Measurements from ENCODE around the gene EI24. TPM values are rescaled to one million over a fixed set of nuclear protein-coding genes. Genes with fewer than 3 reads are reported as not detected.
"Not testable (repeated sequence)": the region's sequence is repeated elsewhere in the genome, so short reads cannot be mapped to it uniquely, and the experiment has no call there.

Gene EI24
- total and polyA plus RNA-seq, 2 donors from 2014 or later, result 63.3 to 69.1 TPM

DNA sequence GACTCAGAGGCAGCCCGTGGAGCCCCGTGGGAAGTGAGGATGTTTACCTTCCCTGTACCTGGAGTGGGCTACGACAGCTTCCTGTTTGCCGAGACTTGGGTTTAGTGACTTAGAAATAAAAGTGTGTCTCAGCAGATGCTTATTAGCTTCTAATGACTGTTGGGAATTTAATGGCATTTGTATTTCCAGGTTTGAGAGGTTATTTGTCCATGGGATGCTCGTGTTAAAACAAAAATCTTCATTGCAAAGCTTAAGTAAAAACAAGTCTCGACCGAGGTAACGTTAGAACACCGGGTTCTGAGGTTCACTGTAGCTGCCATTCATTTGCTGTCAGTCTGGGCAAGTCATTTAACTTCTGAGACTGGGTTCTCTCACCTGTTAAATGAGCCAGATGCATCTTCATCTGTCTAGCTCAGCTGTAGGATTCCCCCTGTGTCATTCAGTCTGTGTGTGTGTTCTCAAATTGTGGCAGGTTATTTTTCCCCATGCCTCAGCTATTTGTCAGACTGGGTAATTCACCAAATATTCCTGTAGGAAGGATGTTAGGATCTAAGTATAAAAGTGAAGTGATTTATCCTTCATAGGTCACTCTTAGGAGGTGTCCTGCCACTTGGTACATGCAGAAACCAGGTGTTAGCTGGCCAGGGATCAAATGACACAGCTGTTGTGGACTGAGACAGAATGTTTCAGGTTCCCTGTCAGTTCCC, 791 bp downstream of the EI24 start:
- Histone ChIP-seq H3K9ac (ENCODE audit: low read length in 3 of 3) (peak overlapping the region; percentile 86 to 95 (median 92)), H3K36me3 (ENCODE audit: control insufficient read depth in 2 of 3, insufficient read depth in 3 of 3, low read length in 3 of 3) (peaks cover 3 to 9% (median 8%) of the 10 kb centered on the region in 3 donors), H3K4me3 (ENCODE audit: low read length in 3 of 3) (peak overlapping the region; percentile 77 to 94 (median 93)), H3K27ac (ENCODE audit: low read depth in 2 of 2, low read length in 2 of 2) (peak overlapping the region; percentile 48 to 75), H3K9me3 (ENCODE audit: control insufficient read depth in 2 of 3, insufficient read depth in 1 of 3, low read length in 3 of 3) (no peaks in the 10 kb centered on the region), H3K27me3 (ENCODE audit: control insufficient read depth, insufficient read depth, low read length) (no peaks in the 10 kb centered on the region), H3K4me1 (ENCODE audit: control insufficient read depth in 2 of 3, insufficient read depth in 2 of 3, low read depth in 1 of 3, low read length in 3 of 3) (peaks cover 0 to 7% (median 3%) of the 10 kb centered on the region in 3 donors)
- TF ChIP-seq, protein P1, sequence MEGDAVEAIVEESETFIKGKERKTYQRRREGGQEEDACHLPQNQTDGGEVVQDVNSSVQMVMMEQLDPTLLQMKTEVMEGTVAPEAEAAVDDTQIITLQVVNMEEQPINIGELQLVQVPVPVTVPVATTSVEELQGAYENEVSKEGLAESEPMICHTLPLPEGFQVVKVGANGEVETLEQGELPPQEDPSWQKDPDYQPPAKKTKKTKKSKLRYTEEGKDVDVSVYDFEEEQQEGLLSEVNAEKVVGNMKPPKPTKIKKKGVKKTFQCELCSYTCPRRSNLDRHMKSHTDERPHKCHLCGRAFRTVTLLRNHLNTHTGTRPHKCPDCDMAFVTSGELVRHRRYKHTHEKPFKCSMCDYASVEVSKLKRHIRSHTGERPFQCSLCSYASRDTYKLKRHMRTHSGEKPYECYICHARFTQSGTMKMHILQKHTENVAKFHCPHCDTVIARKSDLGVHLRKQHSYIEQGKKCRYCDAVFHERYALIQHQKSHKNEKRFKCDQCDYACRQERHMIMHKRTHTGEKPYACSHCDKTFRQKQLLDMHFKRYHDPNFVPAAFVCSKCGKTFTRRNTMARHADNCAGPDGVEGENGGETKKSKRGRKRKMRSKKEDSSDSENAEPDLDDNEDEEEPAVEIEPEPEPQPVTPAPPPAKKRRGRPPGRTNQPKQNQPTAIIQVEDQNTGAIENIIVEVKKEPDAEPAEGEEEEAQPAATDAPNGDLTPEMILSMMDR (IDR thresholded peaks at IDR 0.05; ENCODE audit: borderline replicate concordance, extremely low read depth, insufficient read depth), result no peak
- DNase-seq (peak in 3 of 5 donors; percentile 26 to 59 (median 56)), FAIRE-seq (no peak)
- intact Hi-C loops (cut with DNase I), result no loop called here

DNA sequence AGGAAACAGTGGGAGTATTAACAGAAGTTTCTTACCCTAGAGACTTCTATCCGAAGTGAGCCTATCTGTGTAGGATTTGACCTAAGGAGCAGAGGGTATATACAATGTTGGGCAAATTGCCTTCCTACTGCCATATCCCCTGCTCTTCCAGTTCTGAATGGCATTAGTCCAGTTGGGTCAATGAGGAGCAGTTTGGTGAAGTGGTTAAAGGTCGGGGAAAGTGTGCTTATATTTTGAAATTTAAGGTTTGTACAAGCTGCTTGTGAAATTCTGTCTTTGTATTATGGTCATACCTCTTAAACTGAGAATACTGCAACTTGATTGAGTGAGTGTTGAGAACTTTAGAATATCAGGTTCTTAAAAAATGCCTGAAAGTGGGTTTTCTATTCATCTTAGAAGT, 1.7 kb downstream of the EI24 start:
- Histone ChIP-seq H3K9ac (ENCODE audit: low read length in 3 of 3) (no peak overlapping the region), H3K36me3 (ENCODE audit: control insufficient read depth in 2 of 3, insufficient read depth in 3 of 3, low read length in 3 of 3) (peaks cover 5 to 15% (median 12%) of the 10 kb centered on the region in 3 donors), H3K4me3 (ENCODE audit: low read length in 3 of 3) (no peak overlapping the region), H3K27me3 (ENCODE audit: control insufficient read depth, insufficient read depth, low read length) (no peaks in the 10 kb centered on the region), H3K27ac (ENCODE audit: low read depth in 2 of 2, low read length in 2 of 2) (no peak overlapping the region), H3K4me1 (ENCODE audit: control insufficient read depth in 2 of 3, insufficient read depth in 2 of 3, low read depth in 1 of 3, low read length in 3 of 3) (peaks cover 0 to 7% (median 3%) of the 10 kb centered on the region in 3 donors), H3K9me3 (ENCODE audit: control insufficient read depth in 2 of 3, insufficient read depth in 1 of 3, low read length in 3 of 3) (no peaks in the 10 kb centered on the region)
- intact Hi-C loops (cut with DNase I), result no loop called here
- TF ChIP-seq, protein P1 (IDR thresholded peaks at IDR 0.05; ENCODE audit: borderline replicate concordance, extremely low read depth, insufficient read depth), result no peak
- no peak for DNase-seq
- FAIRE-seq, result no peak

DNA sequence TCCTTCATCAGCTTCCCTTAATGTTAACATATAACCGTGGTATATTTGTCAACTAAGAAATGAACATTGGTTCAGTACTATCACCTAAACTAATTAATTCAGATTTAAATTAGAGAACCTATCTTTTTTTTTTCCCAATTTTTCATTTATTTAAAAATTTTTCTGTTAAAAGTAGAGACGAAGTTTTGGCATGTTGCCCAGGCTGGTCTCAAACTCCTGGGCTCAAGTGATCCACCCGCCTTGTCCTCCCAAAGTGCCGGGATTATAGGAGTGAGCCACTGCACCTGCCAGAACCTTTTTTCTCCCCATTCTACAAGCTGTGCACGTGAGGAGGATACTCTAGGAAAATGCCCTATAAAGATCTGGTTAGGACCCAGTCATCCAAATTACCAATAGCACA, 3.6 kb downstream of the EI24 start:
- no peaks in the 10 kb centered on the region for H3K27me3 ChIP-seq (ENCODE audit: control insufficient read depth, insufficient read depth, low read length)
- H3K9ac ChIP-seq (ENCODE audit: low read length in 3 of 3), result no peak overlapping the region
- TF ChIP-seq, protein P1 (IDR thresholded peaks at IDR 0.05; ENCODE audit: borderline replicate concordance, extremely low read depth, insufficient read depth), result no peak
- no peak overlapping the region for H3K4me3 ChIP-seq (ENCODE audit: low read length in 3 of 3)
- no peak for DNase-seq
- H3K4me1 ChIP-seq (ENCODE audit: control insufficient read depth in 2 of 3, insufficient read depth in 2 of 3, low read depth in 1 of 3, low read length in 3 of 3), result peaks cover 0 to 7% (median 3%) of the 10 kb centered on the region in 3 donors
- no peak overlapping the region for H3K27ac ChIP-seq (ENCODE audit: low read depth in 2 of 2, low read length in 2 of 2)
- no peaks in the 10 kb centered on the region for H3K9me3 ChIP-seq (ENCODE audit: control insufficient read depth in 2 of 3, insufficient read depth in 1 of 3, low read length in 3 of 3)
- H3K36me3 ChIP-seq (ENCODE audit: control insufficient read depth in 2 of 3, insufficient read depth in 3 of 3, low read length in 3 of 3), result peaks cover 5 to 29% (median 24%) of the 10 kb centered on the region in 3 donors
- FAIRE-seq, result no peak
- intact Hi-C loops (cut with DNase I), result no loop called here

DNA sequence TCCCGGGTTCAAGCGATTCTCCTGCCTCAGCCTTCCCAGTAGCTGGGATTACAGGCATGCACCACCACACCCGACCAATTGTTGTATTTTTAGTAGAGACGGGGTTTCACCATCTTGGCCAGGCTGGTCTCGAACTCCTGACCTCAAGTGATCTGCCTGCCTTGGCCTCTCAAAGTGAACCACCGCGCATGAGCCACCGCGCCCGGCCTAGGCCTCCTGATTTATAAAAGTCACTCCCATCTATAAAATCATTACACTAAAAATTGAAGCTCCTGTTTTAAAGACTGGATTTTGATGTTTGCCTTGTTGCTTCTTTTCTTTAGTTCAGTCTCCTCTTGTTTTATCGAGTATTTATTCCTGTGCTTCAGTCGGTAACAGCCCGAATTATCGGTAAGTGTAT, 7.9 kb downstream of the EI24 start:
- H3K27me3 ChIP-seq (ENCODE audit: control insufficient read depth, insufficient read depth, low read length); DNase-seq; H3K9ac ChIP-seq (ENCODE audit: low read length in 3 of 3); H3K9me3 ChIP-seq (ENCODE audit: control insufficient read depth in 2 of 3, insufficient read depth in 1 of 3, low read length in 3 of 3); intact Hi-C loops (cut with DNase I); H3K27ac ChIP-seq (ENCODE audit: low read depth in 2 of 2, low read length in 2 of 2); FAIRE-seq; H3K4me3 ChIP-seq (ENCODE audit: low read length in 3 of 3); H3K4me1 ChIP-seq (ENCODE audit: control insufficient read depth in 2 of 3, insufficient read depth in 2 of 3, low read depth in 1 of 3, low read length in 3 of 3): not testable (repeated sequence)
- H3K36me3 ChIP-seq (ENCODE audit: control insufficient read depth in 2 of 3, insufficient read depth in 3 of 3, low read length in 3 of 3), result peaks cover 14 to 52% (median 38%) of the 10 kb centered on the region in 3 donors
